ENCODE data around the gene NKTR. TPM values are rescaled to one million over a fixed set of nuclear protein-coding genes. Genes with fewer than 3 reads are reported as not detected.

The NKTR gene
- total RNA-seq, 1 donor from 2014 or later, result 70.3 TPM

DNA sequence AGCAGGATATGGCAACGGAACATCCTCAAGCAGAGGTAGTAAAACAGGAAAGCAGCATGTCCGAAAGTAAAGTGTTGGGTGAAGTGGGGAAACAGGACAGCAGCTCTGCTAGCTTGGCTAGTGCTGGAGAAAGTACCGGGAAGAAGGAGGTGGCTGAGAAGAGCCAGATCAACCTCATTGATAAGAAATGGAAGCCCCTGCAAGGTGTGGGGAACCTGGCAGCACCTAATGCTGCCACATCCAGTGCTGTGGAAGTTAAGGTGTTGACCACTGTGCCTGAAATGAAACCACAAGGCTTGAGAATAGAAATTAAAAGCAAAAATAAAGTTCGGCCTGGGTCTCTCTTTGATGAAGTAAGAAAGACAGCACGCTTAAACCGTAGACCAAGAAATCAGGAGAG, 38.7 kb downstream of the NKTR start:
- H3K27ac Mint-ChIP-seq (ENCODE audit: unreplicated experiment), result no peak overlapping the region
- H3K79me2 ChIP-seq (ENCODE audit: insufficient read depth, low read length), result peaks cover 38% of the 10 kb centered on the region
- H3K4me1 Mint-ChIP-seq (ENCODE audit: low read depth, unreplicated experiment), result peaks cover 6% of the 10 kb centered on the region
- H3K9me3 Mint-ChIP-seq (ENCODE audit: unreplicated experiment), result no peaks in the 10 kb centered on the region
- peaks cover 88% of the 10 kb centered on the region for H3K36me3 ChIP-seq (ENCODE audit: insufficient read depth, low read length)
- no peaks in the 10 kb centered on the region for H3K27me3 Mint-ChIP-seq (ENCODE audit: low read depth, unreplicated experiment)
- H2AFZ ChIP-seq (ENCODE audit: low read depth, low read length), result no peak overlapping the region
- H3K27ac ChIP-seq (ENCODE audit: low read depth, low read length), result no peak overlapping the region
- DNase-seq (ENCODE audit: low read depth), result no peak
- no peaks in the 10 kb centered on the region for H3K9me3 ChIP-seq (ENCODE audit: insufficient read depth, low read depth, low read length)
- no peaks in the 10 kb centered on the region for H3K4me1 ChIP-seq (ENCODE audit: insufficient read depth, low read length)
- no peak for TF ChIP-seq CTCF (IDR thresholded peaks at IDR 0.05; ENCODE audit: insufficient read depth, low read depth, low read length)
- TF ChIP-seq EZH2 (IDR thresholded peaks at IDR 0.05; ENCODE audit: insufficient read depth, low read length), result no peak
- peaks cover 64% of the 10 kb centered on the region for H4K20me1 ChIP-seq (ENCODE audit: insufficient read depth, low read length)
- FAIRE-seq, result no peak
- no peak overlapping the region for H3K4me3 Mint-ChIP-seq (ENCODE audit: unreplicated experiment)
- H3K9ac ChIP-seq (ENCODE audit: low read length), result no peak overlapping the region
- peaks cover 11% of the 10 kb centered on the region for H3K36me3 Mint-ChIP-seq (ENCODE audit: low read depth, unreplicated experiment)
- no peaks in the 10 kb centered on the region for H3K27me3 ChIP-seq (ENCODE audit: insufficient read depth, low read length)
- no peak overlapping the region for H3K4me3 ChIP-seq (ENCODE audit: insufficient read depth, low read depth, low read length)
- H3K4me2 ChIP-seq (ENCODE audit: low read length), result no peak overlapping the region

- Mint-ChIP-seq H3K27me3 (ENCODE audit: low read depth, unreplicated experiment) (no peaks in the 10 kb centered on the region), H3K36me3 (ENCODE audit: low read depth, unreplicated experiment) (peaks cover 15% of the 10 kb centered on the region), H3K9me3 (ENCODE audit: unreplicated experiment) (no peaks in the 10 kb centered on the region), H3K27ac (ENCODE audit: unreplicated experiment) (no peak overlapping the region), H3K4me1 (ENCODE audit: low read depth, unreplicated experiment) (peaks cover 4% of the 10 kb centered on the region), H3K4me3 (ENCODE audit: unreplicated experiment) (no peak overlapping the region)
- Histone ChIP-seq H3K4me2 (ENCODE audit: low read length) (no peak overlapping the region), H3K27ac (ENCODE audit: low read depth, low read length) (no peak overlapping the region), H3K4me3 (ENCODE audit: insufficient read depth, low read depth, low read length) (no peak overlapping the region), H2AFZ (ENCODE audit: low read depth, low read length) (no peak overlapping the region), H3K9ac (ENCODE audit: low read length) (no peak overlapping the region), H3K27me3 (ENCODE audit: insufficient read depth, low read length) (no peaks in the 10 kb centered on the region), H3K9me3 (ENCODE audit: insufficient read depth, low read depth, low read length) (no peaks in the 10 kb centered on the region), H3K36me3 (ENCODE audit: insufficient read depth, low read length) (peaks cover 87% of the 10 kb centered on the region), H4K20me1 (ENCODE audit: insufficient read depth, low read length) (peaks cover 71% of the 10 kb centered on the region), H3K79me2 (ENCODE audit: insufficient read depth, low read length) (peaks cover 45% of the 10 kb centered on the region), H3K4me1 (ENCODE audit: insufficient read depth, low read length) (no peaks in the 10 kb centered on the region)
- TF ChIP-seq EZH2 (IDR thresholded peaks at IDR 0.05; ENCODE audit: insufficient read depth, low read length) (no peak), CTCF (IDR thresholded peaks at IDR 0.05; ENCODE audit: insufficient read depth, low read depth, low read length) (no peak)
- no peak for FAIRE-seq
- no peak for DNase-seq (ENCODE audit: low read depth)
These were observed 39.6 kb downstream of the NKTR start for GRCh38 chr3:42640129-42640528.

GRCh38 chr3:42640771-42641370, 40.4 kb downstream of the NKTR start:
- no peak for TF ChIP-seq CTCF (IDR thresholded peaks at IDR 0.05; ENCODE audit: insufficient read depth, low read depth, low read length)
- TF ChIP-seq EZH2 (IDR thresholded peaks at IDR 0.05; ENCODE audit: insufficient read depth, low read length), result no peak
- Histone ChIP-seq H2AFZ (ENCODE audit: low read depth, low read length) (no peak overlapping the region), H3K4me3 (ENCODE audit: insufficient read depth, low read depth, low read length) (no peak overlapping the region), H3K4me1 (ENCODE audit: insufficient read depth, low read length) (no peaks in the 10 kb centered on the region), H3K9ac (ENCODE audit: low read length) (no peak overlapping the region), H3K4me2 (ENCODE audit: low read length) (no peak overlapping the region), H3K27me3 (ENCODE audit: insufficient read depth, low read length) (no peaks in the 10 kb centered on the region), H3K36me3 (ENCODE audit: insufficient read depth, low read length) (peaks cover 82% of the 10 kb centered on the region), H4K20me1 (ENCODE audit: insufficient read depth, low read length) (peaks cover 69% of the 10 kb centered on the region), H3K9me3 (ENCODE audit: insufficient read depth, low read depth, low read length) (no peaks in the 10 kb centered on the region), H3K27ac (ENCODE audit: low read depth, low read length) (no peak overlapping the region), H3K79me2 (ENCODE audit: insufficient read depth, low read length) (peaks cover 45% of the 10 kb centered on the region)
- H3K27ac Mint-ChIP-seq (ENCODE audit: unreplicated experiment), result no peak overlapping the region
- H3K9me3 Mint-ChIP-seq (ENCODE audit: unreplicated experiment), result no peaks in the 10 kb centered on the region
- H3K36me3 Mint-ChIP-seq (ENCODE audit: low read depth, unreplicated experiment), result peaks cover 14% of the 10 kb centered on the region
- FAIRE-seq, result no peak
- peaks cover 4% of the 10 kb centered on the region for H3K4me1 Mint-ChIP-seq (ENCODE audit: low read depth, unreplicated experiment)
- DNase-seq (ENCODE audit: low read depth), result no peak
- no peak overlapping the region for H3K4me3 Mint-ChIP-seq (ENCODE audit: unreplicated experiment)
- no peaks in the 10 kb centered on the region for H3K27me3 Mint-ChIP-seq (ENCODE audit: low read depth, unreplicated experiment)
